ENCODE measurements around the gene STIL.
"Not testable (repeated sequence)": the region's sequence is repeated elsewhere in the genome, so short reads cannot be mapped to it uniquely, and the experiment has no call there.

The STIL gene

GRCh38 chr1:47280142-47280541 is 33.8 kb downstream of the STIL start:
- TF ChIP-seq CTCF (IDR thresholded peaks at IDR 0.05; ENCODE audit: low read depth, low read length, missing control alignments): no peak
- no peak for DNase-seq (ENCODE audit: extremely low read depth, low read depth)
- no peak overlapping the region for H3K4me3 ChIP-seq (replicated peaks; ENCODE audit: low read depth, low read length)

- no peak for TF ChIP-seq CTCF (IDR thresholded peaks at IDR 0.05; ENCODE audit: low read depth, low read length, missing control alignments)
- no peak for DNase-seq (ENCODE audit: extremely low read depth, low read depth)
- H3K4me3 ChIP-seq (replicated peaks; ENCODE audit: low read depth, low read length): no peak overlapping the region
Measured at GRCh38 chr1:47276850-47277249, 37.1 kb downstream of the STIL start.

- not testable (repeated sequence) for DNase-seq (ENCODE audit: extremely low read depth, low read depth); H3K4me3 ChIP-seq (replicated peaks; ENCODE audit: low read depth, low read length)
Measured at GRCh38 chr1:47275811-47276210, 38.1 kb downstream of the STIL start.

- not testable (repeated sequence) for DNase-seq (ENCODE audit: extremely low read depth, low read depth); H3K4me3 ChIP-seq (replicated peaks; ENCODE audit: low read depth, low read length)
Measured at GRCh38 chr1:47265529-47265928, 48.4 kb downstream of the STIL start.

GRCh38 chr1:47262787-47263413 is 51.0 kb downstream of the STIL start:
- peak; percentile 4 for DNase-seq (ENCODE audit: extremely low read depth, low read depth)
- no peak overlapping the region for H3K4me3 ChIP-seq (replicated peaks; ENCODE audit: low read depth, low read length)
- peak; percentile 63 for TF ChIP-seq CTCF (IDR thresholded peaks at IDR 0.05; ENCODE audit: low read depth, low read length, missing control alignments)

- DNase-seq (ENCODE audit: extremely low read depth, low read depth): no peak
- no peak for TF ChIP-seq CTCF (IDR thresholded peaks at IDR 0.05; ENCODE audit: low read depth, low read length, missing control alignments)
- no peak overlapping the region for H3K4me3 ChIP-seq (replicated peaks; ENCODE audit: low read depth, low read length)
Measured at GRCh38 chr1:47257224-47257623, 56.7 kb downstream of the STIL start.

GRCh38 chr1:47252795-47253194 is 61.2 kb downstream of the STIL start:
- TF ChIP-seq CTCF (IDR thresholded peaks at IDR 0.05; ENCODE audit: low read depth, low read length, missing control alignments): no peak
- DNase-seq (ENCODE audit: extremely low read depth, low read depth): no peak

GRCh38 chr1:47252369-47252768 is 61.6 kb downstream of the STIL start:
- no peak overlapping the region for H3K4me3 ChIP-seq (replicated peaks; ENCODE audit: low read depth, low read length)
- TF ChIP-seq CTCF (IDR thresholded peaks at IDR 0.05; ENCODE audit: low read depth, low read length, missing control alignments): no peak
- no peak for DNase-seq (ENCODE audit: extremely low read depth, low read depth)

More at GRCh38 chr1:47252795-47253194, 61.2 kb downstream of the STIL start:
- H3K4me3 ChIP-seq (replicated peaks; ENCODE audit: low read depth, low read length): no peak overlapping the region

All from HFF-Myc (cell line).